Stimulated activated CD4-positive, alpha-beta T cell treated with anti-CD3 and anti-CD28 coated beads, Interleukin-4, amount 100 ng/mL, for 24 hours (primary cell): Measurements from ENCODE around the gene APOD.

Source experiments
- DNase-seq: peaks from one replicate; pipeline ENCODE4 v3.0.0-alpha.2; 2020

APOD gene

DNA sequence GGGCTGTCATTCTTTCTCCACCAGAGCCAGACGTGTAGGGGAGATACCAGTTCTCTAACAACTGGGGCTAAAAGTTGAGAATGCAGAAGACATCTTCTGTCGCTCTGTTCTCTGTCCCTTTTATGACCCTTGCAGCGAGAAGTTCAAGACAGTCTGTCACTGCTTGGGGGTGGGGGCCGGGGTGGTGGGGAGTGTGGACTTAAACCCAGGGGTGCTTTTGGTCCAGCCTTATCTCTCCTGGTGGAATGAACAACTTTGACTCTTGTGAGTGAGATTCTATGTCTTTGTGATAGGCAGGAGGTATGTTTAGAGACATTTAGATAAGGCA lies 767 bp upstream of the APOD start:
- DNase-seq, result no peak

DNA sequence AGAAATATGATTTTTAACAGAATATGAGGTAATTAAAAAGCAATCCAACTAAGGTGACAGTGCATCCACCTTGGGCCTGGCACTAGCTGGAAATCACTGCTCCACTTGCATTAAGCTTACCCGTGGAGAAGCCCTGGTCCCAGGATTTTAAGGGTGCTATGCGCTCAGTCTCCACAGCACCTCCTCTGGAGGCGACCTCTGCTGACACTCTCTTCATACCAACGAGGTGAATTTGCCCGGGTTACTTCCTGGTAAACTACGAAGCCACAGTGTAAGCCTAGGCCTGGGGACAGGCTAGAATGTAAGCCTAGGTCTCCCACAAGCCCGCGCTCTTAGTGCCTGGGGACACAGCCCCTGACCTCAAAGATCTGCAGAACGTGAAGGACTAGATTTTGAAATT lies 793 bp downstream of the APOD start:
- DNase-seq, result no peak

DNA sequence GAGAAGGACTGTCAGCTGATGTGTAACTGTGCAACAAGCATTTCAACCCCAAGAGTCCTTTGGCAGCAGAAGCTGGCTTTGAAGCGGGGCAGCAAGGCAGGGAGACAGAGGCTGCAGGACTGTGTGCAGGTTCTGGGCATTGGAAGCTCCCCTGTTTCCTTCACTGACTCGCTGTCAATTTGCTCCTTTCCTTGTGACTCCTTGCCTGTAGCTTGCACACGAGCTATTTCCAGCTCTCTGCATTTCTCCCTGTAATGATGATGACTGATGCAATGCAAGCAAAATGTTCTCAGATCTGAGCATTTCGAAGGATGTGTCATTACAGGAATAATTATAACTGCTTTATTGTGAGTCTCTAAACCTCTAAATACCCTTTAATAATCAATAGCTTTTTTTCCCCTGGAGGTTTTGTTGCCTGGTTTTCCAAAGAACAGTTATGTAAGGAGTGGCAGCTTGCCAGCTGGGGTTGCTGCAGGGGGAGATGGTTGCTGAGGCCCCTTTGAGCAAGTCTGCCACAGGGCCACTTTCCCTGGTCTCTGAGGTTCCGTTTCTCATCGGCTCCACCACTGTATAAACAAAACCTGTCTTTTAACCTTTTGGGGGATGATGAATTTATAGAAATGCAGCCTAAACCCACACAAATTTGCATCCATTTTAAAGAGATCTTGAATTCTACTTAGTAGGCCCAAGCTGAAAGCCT lies 2.8 kb downstream of the APOD start:
- no peak for DNase-seq

DNA sequence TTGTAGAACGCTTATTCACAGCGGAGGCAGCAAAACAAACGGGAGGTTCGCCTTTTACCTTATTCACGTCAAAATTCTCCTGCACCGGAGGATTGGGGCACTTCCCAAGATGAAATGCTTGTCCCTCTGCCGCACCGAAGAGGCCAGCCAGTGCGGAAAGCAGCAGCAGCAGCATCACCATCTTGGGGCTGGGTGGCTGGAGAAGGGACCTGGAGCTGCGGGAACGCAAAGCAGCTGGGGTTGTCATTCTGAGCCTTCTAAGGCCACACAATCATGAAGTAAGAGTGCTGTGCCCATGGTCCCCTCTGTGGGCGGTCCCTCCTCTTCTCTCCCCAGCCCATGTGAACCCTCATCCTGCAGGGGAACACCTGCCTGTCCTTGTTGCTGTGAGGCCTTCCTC lies 4.5 kb downstream of the APOD start:
- DNase-seq, result no peak

DNA sequence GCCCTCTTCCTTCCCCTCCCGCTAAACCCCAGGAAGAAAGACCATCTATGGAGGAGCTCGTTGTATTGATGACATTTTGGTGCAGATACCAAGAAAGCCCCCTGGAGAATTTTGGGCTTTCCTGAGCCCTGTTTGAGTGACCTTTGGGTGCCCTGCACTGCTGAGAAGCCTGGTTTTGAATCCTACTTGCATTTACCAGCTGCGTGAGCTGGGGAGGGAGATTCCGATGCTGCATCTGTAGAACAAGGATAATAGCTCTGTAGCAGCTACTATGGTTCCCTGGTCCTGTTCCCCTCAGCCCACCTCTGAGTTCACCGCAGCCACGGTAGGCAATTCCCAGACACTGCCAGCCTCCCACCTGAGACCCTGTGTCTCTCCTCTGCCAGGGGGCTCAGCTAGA lies 5.2 kb downstream of the APOD start:
- no peak for DNase-seq

DNA sequence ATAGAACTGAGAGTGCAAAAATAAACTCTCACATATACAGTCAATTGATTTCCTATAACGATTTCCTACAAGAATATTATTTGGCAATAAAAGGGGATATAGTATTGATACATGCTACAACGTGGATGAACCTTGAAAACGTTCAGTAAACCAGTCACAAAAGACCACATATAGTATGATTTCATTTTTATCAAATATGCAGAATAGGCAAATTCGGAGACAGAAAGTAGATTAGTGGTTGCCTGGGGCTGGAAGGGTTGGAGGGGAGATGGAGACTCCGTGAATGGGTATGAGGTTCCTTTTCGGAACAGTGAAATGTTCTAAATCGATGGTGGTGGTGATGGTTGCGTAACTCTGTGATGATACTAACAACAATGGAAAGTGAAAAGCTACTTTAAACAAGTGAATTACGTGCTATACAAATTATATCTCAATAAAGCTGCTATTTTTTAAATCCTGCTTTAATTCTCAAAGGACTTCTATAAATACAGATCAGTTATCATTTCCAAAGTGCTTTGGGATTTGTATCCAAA lies 6.0 kb downstream of the APOD start:
- no peak for DNase-seq

DNA sequence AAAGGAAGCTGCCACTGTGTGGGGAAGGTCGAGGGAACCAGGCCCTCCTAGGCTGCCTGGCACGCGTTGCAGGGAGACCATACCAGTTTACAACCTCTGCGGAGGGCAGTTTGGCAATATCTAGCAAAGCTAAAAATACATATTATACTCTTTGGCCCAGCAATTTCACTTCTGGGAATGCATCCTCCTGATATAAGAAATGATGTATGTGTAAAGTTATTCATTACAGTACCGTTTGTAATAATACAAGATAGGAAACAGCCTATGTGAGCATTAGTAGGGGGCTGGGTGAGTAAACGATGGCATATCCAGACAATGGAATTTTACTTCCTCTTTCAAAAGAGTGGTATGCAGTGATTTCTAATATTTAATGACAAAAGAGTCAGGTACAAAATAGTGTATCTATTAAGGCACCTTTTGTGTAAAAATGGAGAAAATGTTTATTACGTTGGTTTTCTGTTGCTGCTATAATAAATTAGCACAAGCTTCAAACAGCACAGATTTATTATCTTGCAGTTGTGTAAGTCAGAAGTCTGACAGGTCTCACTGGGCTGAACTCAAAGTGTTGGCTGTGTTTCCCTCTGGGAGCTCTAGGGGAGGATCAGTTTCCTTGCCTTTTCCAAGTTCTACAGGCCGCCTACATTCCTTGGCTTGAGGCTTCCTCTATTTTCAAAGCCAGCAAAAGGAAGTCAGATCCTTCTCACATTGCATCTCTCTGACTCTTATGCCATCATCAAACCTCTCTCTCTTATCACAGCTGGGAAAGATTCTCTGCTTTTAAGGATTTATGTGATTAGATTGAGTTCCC lies 9.0 kb downstream of the APOD start:
- DNase-seq, result no peak

DNA sequence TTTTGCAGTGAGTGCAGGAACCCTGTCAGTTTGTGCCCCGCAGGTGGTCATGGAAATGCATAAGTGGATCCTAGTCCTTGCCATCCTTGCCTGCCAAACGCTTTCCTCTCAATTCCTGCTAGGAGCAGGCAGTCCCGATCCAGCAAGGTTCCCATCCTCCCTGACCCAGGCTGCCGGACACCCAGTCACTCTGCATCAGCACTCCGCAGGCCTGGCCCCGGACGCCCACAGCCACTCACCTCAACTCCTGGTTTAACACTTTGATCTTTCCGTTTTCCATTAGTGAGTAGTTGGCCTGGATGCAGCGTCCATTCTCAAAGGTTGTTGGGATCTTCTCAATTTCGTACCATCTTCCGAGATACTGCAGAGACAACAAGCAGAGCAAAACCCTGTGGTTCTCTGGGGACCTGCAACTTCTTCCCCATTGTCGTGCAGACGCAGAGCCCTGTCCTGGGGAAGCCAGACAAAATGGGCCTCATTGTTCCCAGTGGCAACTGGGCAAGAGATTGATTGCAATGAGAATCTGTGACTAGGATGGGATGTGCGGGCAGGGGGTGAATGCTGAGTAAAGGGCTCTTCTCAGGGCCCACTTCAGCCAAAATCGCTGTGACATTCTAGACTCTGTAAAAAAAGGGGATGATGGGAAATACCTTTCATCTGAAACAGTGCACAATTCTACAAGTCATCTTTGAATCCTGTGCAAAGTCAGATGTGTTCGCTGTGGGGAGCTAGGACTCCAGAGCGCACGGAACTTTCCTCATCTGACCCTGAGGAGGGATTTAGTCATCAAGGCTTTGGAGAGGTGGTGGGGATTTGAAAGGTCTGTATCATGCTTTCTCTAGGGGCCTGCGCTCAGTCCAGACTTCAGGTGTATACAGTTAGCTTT lies 9.9 kb downstream of the APOD start:
- no peak for DNase-seq

DNA sequence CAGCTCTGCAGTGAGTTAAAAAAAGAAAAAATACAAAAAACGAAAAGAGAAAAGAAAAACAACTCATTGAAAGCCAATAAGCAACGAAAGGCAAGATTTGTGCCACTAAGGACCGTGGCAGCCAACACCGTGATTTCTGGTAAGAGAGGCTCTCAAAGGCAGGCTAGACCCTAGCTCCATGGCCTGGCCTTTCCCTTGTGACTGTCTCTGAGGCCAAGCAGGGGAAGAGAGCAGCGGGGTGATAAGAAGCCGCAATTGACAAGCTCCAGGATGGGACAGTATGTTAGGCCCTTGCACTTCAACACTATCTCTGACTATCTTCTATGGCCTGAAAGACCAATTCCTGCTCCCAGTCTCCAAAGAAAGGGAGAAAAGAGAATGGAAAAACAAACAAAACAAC lies 12.4 kb downstream of the APOD start:
- DNase-seq, result no peak

DNA sequence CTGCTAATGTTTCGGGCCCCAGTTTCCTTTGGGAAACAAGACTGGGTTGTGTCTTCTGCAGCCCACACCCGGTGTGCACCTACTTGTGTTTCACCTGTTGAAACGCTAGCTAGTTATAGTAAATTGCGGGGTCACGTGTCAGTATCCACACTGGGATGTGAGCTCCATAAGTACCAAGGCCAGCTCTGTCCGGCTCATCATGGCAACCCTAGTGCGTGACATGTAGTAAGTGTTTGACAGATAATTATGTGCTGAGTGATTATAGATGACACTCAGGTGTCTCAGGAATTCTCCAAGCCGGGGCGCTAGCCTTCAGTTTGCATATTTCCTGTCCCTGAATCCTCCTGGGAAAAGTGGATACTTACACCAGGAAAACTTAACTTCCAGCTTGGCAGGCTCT lies 12.8 kb downstream of the APOD start:
- no peak for DNase-seq

DNA sequence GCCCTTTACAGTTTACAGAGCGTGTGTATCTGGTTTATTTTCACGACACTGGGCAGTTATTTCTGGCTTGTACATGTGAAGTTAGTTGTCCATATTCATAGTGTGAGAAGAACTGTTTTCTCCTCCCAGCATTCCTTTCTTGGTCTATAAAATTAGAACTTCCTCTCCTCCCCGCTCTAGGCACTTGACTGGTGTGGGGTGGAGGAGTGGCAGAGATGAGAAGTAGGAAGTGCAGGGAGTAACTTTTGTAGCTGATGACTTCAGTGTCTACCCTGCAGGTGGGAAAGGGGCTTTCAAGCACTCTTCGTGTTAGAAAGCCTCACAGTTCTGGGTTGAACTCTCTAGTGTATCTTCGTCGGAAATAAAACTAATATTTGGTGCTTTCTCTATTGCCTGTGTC lies 13.4 kb downstream of the APOD start:
- no peak for DNase-seq

DNA sequence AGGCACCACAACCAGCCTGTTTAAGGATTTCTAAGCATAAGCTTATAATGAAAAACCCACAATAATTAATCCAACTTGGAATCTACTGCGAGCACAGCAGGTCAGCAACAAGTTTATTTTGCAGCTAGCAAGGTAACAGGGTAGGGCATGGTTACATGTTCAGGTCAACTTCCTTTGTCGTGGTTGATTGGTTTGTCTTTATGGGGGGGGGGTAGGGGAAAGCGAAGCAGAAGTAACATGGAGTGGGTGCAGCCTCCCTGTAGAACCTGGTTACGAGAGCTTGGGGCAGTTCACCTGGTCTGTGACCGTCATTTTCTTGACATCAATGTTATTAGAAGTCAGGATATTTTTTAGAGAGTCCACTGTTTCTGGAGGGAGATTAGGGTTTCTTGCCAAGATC lies 15.1 kb downstream of the APOD start:
- no peak for DNase-seq

DNA sequence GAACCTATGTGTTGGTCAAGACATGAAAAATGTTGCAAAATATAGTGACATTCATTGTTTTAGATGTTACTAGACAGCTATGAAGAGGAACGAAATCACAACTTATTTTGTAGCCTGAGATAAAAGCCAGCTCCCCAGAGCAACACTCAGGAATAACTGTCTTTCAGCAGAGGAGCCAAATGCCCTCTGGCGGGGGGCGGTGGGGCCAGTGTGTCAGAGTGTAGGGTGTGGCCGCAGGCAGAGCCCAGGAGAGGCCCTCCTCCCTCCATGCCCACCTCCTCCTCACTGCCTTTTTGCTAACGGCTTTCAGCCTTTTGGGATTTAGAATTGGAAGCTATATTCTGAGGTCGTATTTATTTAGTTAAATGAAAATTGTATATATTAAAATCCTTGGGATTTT lies 16.9 kb downstream of the APOD start:
- DNase-seq, result no peak

DNA sequence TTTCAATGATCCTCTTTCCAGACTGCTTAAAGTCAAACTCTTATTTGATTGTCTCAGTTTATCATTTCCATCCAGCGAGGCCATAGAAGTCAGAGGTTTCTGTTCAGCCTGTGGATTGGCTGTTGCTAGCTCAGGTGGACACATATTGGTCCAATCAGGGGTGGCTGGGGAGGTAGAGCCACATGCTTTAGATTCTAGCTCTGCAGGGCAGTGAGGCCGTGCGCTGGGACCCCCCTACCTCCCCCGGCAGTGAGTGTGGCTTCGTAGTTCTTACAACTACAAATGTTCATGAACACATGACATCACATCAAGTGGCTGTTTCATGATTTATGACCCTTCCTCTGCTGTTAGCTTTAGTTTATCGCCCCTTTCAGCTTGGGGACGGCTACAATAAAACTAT lies 18.0 kb downstream of the APOD start:
- DNase-seq, result no peak

DNA sequence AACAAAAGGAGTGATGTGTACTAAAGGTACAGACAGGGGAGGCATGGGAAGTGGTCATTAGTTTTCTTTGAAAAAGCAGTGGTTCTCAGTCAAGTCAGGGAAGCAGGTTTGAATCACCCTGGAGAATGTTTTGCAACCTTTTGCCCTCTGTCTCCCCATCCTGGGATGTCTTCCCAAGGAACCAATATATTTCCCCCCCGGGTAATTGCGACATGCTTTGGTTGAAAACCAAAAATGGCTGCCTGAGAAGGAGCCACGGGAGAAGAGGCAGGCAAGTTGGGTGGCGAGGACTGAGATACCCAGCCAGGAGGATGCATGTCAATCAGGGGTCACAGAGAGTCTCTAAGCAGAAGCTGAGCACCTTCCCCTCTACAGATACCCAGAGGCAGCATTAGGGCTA lies 20.4 kb downstream of the APOD start:
- DNase-seq, result no peak

DNA sequence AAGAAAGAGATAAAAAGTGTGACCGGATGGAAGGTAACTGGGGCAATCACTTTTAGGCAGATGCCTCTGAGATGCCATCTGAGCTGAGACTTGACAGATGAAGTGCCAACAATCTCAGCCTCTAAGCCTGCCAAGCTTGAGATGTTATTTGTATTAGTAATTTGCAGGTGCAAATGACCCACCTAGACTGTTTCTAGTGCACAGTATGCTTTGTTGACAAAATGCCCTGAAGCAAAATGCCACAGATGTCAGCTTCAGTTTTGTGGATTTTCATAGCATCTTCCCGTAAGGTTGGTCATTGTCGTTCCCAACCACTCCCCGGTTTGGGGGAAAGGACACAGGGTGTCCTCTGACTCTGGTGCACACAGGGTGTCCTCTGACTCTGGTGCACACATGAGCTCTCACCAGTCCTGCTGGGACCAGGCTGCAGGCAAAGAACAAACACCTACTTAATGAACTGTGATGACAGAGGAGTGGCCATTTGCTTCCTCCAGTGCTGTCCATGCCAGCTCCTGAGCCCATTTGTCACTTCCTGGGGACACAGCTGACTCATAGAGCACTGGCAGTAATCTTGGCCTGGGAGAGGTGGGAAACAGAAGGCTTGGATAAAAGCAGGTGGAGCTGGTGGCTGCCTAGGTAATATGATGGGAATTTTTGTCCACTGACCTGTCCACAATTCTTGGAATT lies 23.9 kb downstream of the APOD start:
- DNase-seq, result no peak

DNA sequence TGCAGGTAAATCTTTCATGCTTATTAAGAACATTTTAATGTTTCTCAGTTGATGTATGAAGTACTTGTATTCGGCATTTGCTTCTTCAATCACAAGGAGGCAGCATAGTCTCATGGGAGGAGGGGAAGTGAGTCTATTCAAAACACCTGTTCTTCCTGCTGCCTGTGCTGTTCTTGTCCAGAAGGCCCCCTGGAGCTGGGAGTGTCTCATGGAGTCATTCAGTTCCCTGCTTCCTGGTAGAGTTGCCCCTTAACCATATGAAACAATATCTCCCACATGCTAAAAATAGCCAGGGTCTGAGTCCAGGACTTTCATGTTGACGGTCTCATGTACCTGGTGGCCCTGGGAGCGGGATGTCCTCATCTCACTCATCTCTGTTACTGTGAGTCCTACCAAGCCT lies 25.1 kb downstream of the APOD start:
- peak; percentile 34 for DNase-seq

DNA sequence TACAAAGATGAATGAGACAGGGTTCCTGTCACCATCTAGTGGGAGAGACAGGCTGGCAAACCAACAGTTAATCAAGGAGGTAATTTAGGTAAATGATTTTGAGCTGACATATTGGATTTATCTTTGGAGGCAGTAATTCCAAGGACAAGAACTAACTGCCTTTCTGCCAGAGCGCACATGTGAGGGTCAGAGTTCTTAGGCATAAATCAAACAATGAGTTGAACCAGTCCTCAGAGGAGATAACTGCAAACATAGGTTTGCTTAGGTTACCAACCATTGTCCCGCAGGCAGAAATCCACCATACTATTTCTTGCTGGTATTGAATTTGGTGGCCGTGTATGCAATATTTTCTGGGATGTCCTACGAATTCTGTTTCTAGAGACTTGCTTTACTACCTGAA lies 26.4 kb downstream of the APOD start:
- DNase-seq, result no peak

DNA sequence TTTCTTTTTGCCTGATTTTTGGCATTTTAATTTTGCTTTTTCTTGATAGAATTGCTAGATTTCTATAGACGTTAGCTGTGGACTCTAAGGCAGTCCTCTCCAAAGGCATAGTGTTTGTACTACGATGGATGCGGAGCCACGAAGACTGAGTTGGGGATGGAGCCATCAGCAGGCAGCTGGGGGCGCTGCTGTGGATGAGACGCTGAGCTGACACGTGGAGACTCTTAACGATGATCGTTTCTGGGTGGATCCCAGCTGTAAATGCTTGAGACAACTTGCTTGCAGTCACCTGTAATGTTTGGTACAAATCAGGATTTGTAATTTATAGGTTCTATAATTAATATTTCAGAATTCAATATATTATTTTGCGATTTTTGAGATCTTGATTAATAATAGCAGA lies 27.4 kb downstream of the APOD start:
- no peak for DNase-seq

DNA sequence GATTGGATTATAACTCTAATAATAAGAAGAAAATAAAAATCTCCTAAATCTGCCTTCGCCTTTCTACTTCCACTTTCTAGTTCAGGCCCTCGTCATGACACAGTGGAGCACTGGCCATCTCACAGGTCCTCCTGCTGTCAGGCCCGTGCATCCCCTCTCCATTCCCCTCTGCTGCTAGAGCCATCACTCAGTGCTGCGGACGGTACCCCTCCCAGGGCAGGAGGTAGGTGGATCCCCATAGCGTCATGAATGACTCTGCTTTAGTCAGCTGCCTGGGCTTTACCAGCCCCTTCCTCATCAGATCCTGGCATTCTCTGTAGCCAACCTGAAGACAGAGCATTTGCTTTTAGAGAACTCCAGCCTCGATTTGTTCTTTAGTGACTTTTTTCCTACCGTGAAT lies 28.6 kb downstream of the APOD start:
- peak; percentile 42 for DNase-seq

DNA sequence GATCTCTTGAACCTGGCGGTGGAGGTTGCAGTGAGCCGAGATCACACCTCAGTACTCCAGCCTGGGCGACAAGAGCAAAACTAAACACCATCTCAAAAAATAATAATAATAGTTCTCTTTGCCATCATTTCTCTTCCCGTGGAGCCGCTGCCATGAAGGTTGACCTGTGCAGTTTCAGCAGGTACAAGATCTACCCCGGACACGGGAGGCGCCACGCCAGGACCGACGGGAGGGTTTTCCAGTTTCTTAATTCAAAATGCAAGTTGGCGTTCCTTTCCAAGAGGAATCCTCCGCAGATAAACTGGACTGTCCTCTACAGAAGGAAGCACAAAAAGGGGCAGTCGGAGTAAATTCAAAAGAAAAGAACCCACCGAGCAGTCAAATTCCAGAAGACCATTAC lies 29.3 kb downstream of the APOD start:
- DNase-seq, result no peak

DNA sequence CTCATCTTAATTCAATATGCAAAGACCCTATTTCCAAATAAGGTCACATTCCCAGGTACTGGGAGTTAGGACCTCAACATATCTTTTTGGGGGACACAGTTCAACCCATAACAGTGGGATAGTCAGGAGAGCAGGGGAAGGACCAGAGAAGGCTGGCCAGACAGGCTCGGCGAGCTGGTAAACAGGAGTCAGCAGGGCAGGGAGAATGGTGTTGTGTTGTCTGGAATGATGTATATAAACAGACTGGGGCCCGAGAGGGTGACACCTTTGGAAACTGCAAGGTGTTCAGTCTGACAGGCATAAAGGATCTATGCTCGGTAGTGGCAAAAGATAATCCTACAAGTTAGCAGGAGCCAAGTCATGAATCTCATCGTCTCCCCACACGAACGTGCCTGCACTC lies 30.5 kb downstream of the APOD start:
- no peak for DNase-seq

DNA sequence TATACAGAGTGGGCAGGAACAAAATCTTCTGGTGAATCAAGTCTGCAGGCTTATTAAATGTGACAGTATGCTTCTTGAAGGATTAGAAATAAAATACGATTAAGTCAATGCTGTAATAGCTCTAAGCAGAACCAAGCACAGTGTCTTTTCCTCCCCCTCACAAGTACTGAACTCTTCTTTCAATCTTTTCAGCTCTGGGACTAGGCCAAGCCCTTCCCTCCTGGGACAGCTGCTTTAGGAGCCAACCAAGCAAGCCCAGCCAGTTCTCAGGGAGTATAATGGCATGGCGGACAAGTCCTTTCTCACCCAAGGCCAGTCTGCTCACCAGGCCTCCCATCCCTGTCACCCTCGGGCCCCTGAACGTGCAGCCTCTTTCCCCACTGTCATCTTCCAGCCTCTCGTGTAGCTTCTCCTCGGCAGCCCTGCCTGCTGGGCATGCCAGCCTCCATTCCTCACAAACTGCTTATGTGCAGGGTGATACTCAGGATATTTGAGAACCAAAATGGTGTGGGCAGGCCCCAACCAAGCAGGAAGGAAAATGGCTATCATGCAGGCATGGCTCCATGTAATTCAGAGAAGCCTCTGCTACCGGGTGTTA lies 32.3 kb downstream of the APOD start:
- DNase-seq, result no peak
